Measurements from ENCODE around the gene KCP.

Gene KCP

DNA sequence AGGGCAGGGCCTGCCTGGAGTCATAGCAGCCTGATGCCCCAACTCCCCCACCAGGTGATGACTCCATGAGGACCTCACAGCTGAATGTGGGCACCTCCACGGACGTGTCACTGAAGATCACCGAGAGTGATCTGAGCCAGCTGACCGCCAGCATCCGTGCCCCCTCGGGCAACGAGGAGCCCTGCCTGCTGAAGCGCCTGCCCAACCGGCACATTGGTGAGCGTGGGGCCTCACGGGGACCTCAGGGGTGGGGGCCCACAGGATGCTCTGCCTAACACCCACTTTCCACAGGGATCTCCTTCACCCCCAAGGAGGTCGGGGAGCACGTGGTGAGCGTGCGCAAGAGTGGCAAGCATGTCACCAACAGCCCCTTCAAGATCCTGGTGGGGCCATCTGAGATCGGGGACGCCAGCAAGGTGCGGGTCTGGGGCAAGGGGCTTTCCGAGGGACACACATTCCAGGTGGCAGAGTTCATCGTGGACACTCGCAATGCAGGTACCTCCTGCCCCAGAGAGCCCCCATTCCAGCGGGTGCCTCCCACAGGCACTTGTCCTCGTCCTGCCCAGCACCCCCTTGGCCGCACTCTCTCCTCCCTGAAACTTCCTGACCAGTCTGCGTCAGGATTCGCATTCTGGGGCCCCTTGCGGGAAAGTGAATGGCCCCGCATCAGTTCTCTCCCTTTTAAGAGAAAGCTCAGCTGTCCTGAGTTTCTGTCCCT lies 57.8 kb downstream of the KCP start:
- no peak for DNase-seq

DNA sequence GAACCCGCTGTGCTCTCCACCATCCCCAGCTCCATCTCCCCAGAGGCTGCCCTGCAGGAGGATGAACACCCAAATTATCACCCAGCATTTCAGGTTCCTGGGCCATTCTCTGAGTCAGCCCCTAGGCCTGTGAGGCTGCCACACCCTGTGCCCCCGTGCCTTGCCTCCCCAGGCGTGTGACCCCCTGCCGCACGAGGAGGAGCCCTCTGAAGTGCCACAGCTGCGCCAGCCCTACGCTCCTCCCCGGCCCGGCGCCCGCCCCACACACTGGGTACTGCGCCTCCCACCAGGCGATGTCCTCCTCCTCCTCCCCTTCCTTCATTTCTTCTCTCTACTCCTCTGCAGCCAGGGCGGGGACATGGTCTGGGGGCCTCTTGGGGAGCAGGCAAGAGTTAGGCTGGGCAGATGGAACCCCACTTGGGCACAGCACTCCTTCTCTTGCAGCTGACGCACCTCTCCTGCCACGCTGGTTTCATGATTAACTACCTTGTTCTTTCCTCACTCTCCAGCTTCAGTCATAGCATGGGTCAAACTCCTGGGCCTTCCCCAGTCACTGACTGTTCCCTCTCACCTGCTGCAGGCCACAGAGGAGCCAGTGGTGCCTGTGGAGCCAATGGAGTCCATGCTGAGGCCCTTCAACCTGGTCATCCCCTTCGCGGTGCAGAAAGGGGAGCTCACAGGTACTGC lies 60.6 kb downstream of the KCP start:
- DNase-seq: no peak

GRCh38 chr7:128849156-128849515 lies 61.4 kb downstream of the KCP start:
- no peak for DNase-seq

GRCh38 chr7:128848289-128849155 lies 62.0 kb downstream of the KCP start:
- no peak for DNase-seq

GRCh38 chr7:128847721-128848211 lies 62.7 kb downstream of the KCP start:
- DNase-seq: no peak

DNA sequence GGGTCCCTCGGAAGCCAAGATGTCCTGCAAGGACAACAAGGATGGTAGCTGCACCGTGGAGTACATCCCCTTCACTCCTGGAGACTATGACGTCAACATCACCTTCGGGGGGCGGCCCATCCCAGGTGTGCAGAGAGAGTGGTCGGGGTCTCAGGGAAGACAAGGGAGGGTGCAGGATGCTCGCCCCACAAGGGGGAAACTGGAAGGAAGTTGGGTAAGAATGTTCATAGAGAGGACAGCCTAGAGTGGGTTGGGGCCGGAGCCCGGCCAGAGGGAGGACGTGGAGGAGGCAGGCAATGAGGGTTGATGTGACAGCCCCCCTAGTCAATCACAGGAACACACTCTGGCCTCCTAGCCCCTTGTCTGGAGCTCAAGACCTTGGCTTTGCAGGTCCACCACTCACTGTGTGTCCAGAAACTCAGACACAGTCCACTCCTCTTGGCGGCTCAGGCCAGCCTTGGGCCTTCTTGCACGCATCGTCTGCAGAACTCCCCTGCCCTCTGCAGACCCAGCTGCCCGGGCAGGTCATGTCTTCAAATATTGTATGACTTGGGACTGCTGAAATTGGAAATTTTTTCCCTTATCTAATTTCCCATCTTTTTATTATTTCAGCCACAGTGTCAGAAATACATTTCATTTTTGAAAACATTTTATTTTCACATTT lies 63.6 kb downstream of the KCP start:
- DNase-seq: no peak

GRCh38 chr7:128845987-128846386 lies 64.5 kb downstream of the KCP start:
- DNase-seq: no peak

- DNase-seq: no peak
Measured at GRCh38 chr7:128845475-128845874, 65.0 kb downstream of the KCP start.

DNA sequence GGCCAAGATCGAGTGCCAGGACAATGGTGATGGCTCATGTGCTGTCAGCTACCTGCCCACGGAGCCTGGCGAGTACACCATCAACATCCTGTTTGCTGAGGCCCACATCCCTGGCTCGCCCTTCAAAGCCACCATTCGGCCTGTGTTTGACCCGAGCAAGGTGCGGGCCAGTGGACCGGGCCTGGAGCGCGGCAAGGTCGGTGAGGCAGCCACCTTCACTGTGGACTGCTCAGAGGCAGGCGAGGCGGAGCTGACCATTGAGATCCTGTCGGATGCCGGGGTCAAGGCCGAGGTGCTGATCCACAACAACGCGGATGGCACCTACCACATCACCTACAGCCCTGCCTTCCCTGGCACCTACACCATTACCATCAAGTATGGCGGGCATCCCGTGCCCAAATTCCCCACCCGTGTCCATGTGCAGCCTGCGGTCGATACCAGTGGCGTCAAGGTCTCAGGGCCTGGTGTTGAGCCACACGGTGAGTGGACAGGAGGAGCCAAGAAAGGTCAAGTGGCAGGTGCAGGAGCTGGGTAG lies 65.7 kb downstream of the KCP start:
- DNase-seq: no peak

- no peak for DNase-seq
Measured at GRCh38 chr7:128843938-128844621, 66.4 kb downstream of the KCP start.

GRCh38 chr7:128842674-128843641 lies 67.6 kb downstream of the KCP start:
- no peak for DNase-seq

GRCh38 chr7:128841921-128842673 lies 68.4 kb downstream of the KCP start:
- DNase-seq: peak; percentile 49

- DNase-seq: no peak
Measured at GRCh38 chr7:128841171-128841690, 69.3 kb downstream of the KCP start.

GRCh38 chr7:128840326-128841170 lies 70.0 kb downstream of the KCP start:
- DNase-seq: no peak

GRCh38 chr7:128839751-128840177 lies 70.7 kb downstream of the KCP start:
- DNase-seq: no peak

DNA sequence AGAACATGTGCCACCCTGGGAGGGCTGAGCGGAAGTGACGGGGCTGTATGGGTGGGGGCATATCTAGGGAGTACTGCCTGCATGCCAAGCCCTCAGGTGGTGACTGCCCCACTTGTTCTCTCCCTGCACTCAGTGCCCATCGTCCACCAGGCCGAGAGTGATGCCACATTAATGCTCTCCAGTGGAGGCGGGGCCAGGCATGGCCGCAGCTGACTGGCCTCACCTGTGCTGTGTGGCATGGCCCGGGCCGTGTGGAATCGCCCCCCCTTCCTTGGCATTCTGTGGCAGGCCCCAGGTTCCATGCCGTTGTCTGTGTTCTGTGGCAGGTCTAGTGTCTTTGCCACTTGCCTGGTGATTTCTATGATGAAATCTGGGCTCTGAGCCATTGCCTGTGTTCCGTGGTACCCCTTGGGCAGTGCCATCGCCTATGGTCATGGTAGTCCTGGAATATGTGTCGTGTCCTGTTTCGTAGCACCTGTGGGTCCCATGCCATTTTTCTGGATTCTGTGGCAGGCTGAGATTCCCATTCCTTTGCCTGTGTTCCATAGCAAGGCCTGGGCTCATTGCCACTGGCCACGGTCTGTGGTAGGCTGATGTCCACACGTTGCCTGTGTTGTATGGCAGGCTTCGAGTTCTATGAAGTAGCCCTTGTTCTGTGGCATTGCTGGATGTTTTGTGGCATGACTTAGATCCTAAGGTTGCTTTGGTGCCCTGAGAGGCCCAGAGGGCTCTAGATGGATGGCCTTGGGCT lies 71.4 kb downstream of the KCP start:
- no peak for DNase-seq

DNA sequence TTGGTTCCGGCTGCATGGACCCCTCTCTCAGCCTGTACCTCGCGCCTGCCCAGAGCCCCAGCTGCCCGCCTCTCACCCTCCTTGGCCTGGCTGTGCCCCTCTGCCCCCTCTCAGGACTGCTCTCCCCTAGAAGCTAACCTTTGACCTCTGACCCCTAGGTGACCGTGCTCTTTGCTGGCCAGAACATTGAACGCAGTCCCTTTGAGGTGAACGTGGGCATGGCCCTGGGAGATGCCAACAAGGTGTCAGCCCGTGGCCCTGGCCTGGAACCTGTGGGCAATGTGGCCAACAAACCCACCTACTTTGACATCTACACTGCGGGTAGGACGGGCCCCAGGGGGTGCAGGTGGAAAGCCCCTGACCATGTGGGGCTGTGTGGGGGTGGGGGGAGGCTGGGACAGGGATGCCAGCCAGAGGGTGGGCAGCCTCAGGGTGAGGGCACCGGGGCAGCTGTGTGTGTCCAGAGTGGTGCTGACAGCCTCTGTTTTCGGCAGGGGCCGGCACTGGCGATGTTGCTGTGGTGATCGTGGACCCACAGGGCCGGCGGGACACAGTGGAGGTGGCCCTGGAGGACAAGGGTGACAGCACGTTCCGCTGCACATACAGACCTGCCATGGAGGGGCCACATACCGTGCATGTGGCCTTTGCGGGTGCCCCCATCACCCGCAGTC lies 72.3 kb downstream of the KCP start:
- DNase-seq: no peak

Data from activated gamma-delta T cell treated with Interleukin-2 at 50 U/mL for 16 hours (primary cell).